ENCODE measurements around the gene SMPX.

Gene SMPX

GRCh38 chrX:21708116-21708515 is 49.8 kb downstream of the SMPX start:
- DNase-seq = no peak

- DNase-seq = no peak
These were observed 52.7 kb downstream of the SMPX start for GRCh38 chrX:21705225-21705624.

- no peak for DNase-seq
These were observed 55.2 kb downstream of the SMPX start for GRCh38 chrX:21702725-21703124.

- no peak for DNase-seq
These were observed 56.9 kb downstream of the SMPX start for GRCh38 chrX:21700967-21701366.

- no peak for DNase-seq
These were observed 57.6 kb downstream of the SMPX start for GRCh38 chrX:21700275-21700674.

GRCh38 chrX:21699136-21699535 is 58.8 kb downstream of the SMPX start:
- no peak for DNase-seq

- DNase-seq = no peak
These were observed 59.6 kb downstream of the SMPX start for GRCh38 chrX:21698272-21698671.

GRCh38 chrX:21691512-21692018 is 66.4 kb downstream of the SMPX start:
- DNase-seq = no peak

- DNase-seq = no peak
These were observed 74.0 kb downstream of the SMPX start for GRCh38 chrX:21683941-21684340.

GRCh38 chrX:21678048-21678612 is 79.8 kb downstream of the SMPX start:
- no peak for DNase-seq

GRCh38 chrX:21675931-21676330 is 82.0 kb downstream of the SMPX start:
- no peak for DNase-seq

- no peak for DNase-seq
These were observed 83.3 kb downstream of the SMPX start for GRCh38 chrX:21674430-21675186.

GRCh38 chrX:21666679-21667078 is 91.2 kb downstream of the SMPX start:
- no peak for DNase-seq

GRCh38 chrX:21666252-21666651 is 91.7 kb downstream of the SMPX start:
- no peak for DNase-seq

GRCh38 chrX:21662761-21663160 is 95.2 kb downstream of the SMPX start:
- DNase-seq = no peak

- DNase-seq = no peak
These were observed 96.6 kb downstream of the SMPX start for GRCh38 chrX:21661316-21661715.

- DNase-seq = no peak
These were observed 97.8 kb downstream of the SMPX start for GRCh38 chrX:21660156-21660555.

GRCh38 chrX:21659320-21659719 is 98.6 kb downstream of the SMPX start:
- DNase-seq = no peak

GRCh38 chrX:21658746-21659145 is 99.2 kb downstream of the SMPX start:
- no peak for DNase-seq

- DNase-seq = peak; percentile 60
These were observed 99.7 kb downstream of the SMPX start, which contains the start of gene KLHL34 for GRCh38 chrX:21658152-21658737. TSS of gene KLHL34 (minus strand) at chrX:21658330. CDS start at chrX:21657788, 542 bp downstream.

- peak; percentile 61 for DNase-seq
These were observed 100.4 kb downstream of the SMPX start for GRCh38 chrX:21657318-21658151.

GRCh38 chrX:21656587-21657317 is 101.2 kb downstream of the SMPX start:
- DNase-seq = no peak

Data from activated CD8-positive, alpha-beta memory T cell treated with anti-CD3 and anti-CD28 coated beads for 24 hours (primary cell).